Stomach (tissue), 9 donors: ENCODE data around the gene TFAP2D. TPM values are rescaled to one million over a fixed set of nuclear protein-coding genes. Genes with fewer than 3 reads are reported as not detected.
A peak's percentile ranks its signal among the peaks of the same experiment; 100 is the strongest.

Experiments
- DNase-seq, 2 donors: peaks; one replicate each; pipeline versions ENCODE4 v3.0.0 to v3.0.0-alpha.2; 2013 to 2019
- H3K27ac ChIP-seq, 5 donors: fragments of 200-600 bp in 4 of 5; sonication (generic) in 4 of 5; one replicate each; pipeline ENCODE4 v1.5.1; 2013 to 2019; ENCODE audit warnings: mild to moderate bottlenecking in 1 of 5, moderate library complexity in 1 of 5
- H3K27me3 ChIP-seq, 3 donors: fragments of 200-600 bp; sonication (generic); one replicate each; pipeline ENCODE4 v1.5.1; 2017 to 2019; ENCODE audit warnings: mixed run types in 1 of 3
- H3K36me3 ChIP-seq, 4 donors: fragments of 200-600 bp; sonication (generic); 1 replicate in 3 of 4; 2 replicates in 1 of 4; pipeline ENCODE4 v1.5.1; 2016 to 2019
- H3K4me1 ChIP-seq, 4 donors: fragments of 200-600 bp; sonication (generic); one replicate each; pipeline ENCODE4 v1.5.1; 2016 to 2019
- H3K4me3 ChIP-seq, 4 donors: fragments of 200-600 bp; sonication (generic) in 3 of 4; one replicate each; pipeline ENCODE4 v1.5.1; 2016 to 2019; ENCODE audit warnings: mild to moderate bottlenecking in 1 of 4
- H3K9me3 ChIP-seq, 4 donors: fragments of 200-600 bp; sonication (generic); one replicate each; pipeline ENCODE4 v1.5.1; 2016 to 2019
- CTCF ChIP-seq, 7 experiments: fragments of 450-650 bp in 4 of 7; fragments of 200-600 bp in 3 of 7; sonication (generic) in 3 of 7; IDR thresholded peaks; one replicate each; pipeline ENCODE4 v1.5.1; 2016 to 2019; ENCODE audit warnings: antibody characterized with exemption in 7 of 7, control low read depth in 2 of 7, mild to moderate bottlenecking in 1 of 7
- EP300 ChIP-seq: sonication (generic); formaldehyde crosslinking; IDR thresholded peaks from one replicate; pipeline ENCODE4 v1.6.1; 2017; ENCODE audit warnings: antibody characterized with exemption
- POLR2A ChIP-seq, 4 donors: fragments of 450-650 bp; IDR thresholded peaks; one replicate each; pipeline ENCODE4 v1.6.1; 2016; ENCODE audit warnings: antibody characterized with exemption in 4 of 4, control low read depth in 2 of 4, mild to moderate bottlenecking in 1 of 4, moderate library complexity in 1 of 4
- POLR2AphosphoS5 ChIP-seq, 3 donors: sonication (generic); formaldehyde crosslinking; IDR thresholded peaks; one replicate each; pipeline ENCODE4 v1.6.1; 2016; ENCODE audit warnings: antibody characterized with exemption in 3 of 3
- WGBS, 5 donors: extraction: QIAGEN DNeasy Blood & Tissue Kit in 3 of 5; methylation state at CpG; one replicate each; pipeline versions ENCODE4 v1.1.5 to v1.1.7; 2013 to 2018; 5-methylcytosine and 5-hydroxymethylcytosine counted together
- intact Hi-C: fragments of 100-400 bp; cut with DNase I; formaldehyde crosslinking; loops from one replicate; pipeline ENCODE4 v1.15.1; 2023; ENCODE audit warnings: low total_unique reads
- polyA plus RNA-seq, 3 donors: library from polyadenylated mRNA; stranded (reverse); fragments of 200-250 nt; gene quantifications; one replicate each; pipeline ENCODE4 v1.2.3, GENCODE V29; 2013
- total RNA-seq, 5 donors: library from RNA; depleted of rRNA; stranded (reverse); fragments of >200 nt; gene quantifications; one replicate each; pipeline versions ENCODE4 v1.1.0 to v1.2.3, GENCODE V29; 2014 to 2016
- donor health status: healthy with polysubstance abuse.
- donor health status: Bipolar disorder and iron deficiency.
- donor health status: healthy.

The TFAP2D gene
- total and polyA plus RNA-seq, 8 donors = not detected

- Histone ChIP-seq H3K27ac (no peak within 1 kb of the TSS), H3K4me3 (peak within 1 kb of the TSS in 3 of 4 donors; percentile 28 to 54 (median 35)), H3K36me3 (no peaks in the 10 kb centered on the region), H3K9me3 (no peaks in the 10 kb centered on the region), H3K4me1 (peaks cover 11 to 41% (median 25%) of the 10 kb centered on the region in 4 donors), H3K27me3 (peaks cover 23 to 94% (median 74%) of the 10 kb centered on the region in 3 donors)
- 8 to 18% (median 11%) methylated on average over 7 of the region's 7 CpGs for WGBS, 5 donors
- DNase-seq = no peak
- TF ChIP-seq POLR2AphosphoS5 (IDR thresholded peaks at IDR 0.05) (no peak), EP300 (no peak), POLR2A (IDR thresholded peaks at IDR 0.05) (no peak), CTCF (IDR thresholded peaks at IDR 0.05) (no peak)
- intact Hi-C loops = loop anchor here (10.0 kb wide), 1 partner anchor 1136 kb away; no protein-coding TSS in a partner anchor
Observed at GRCh38 chr6:50818673-50819072, 105.3 kb downstream of the TFAP2D start, which contains the start of gene TFAP2B. Gene TFAP2B, plus strand, starts transcription at chr6:50818871. Its CDS starts 21 bp downstream, at chr6:50818892.

GRCh38 chr6:50819466-50819903 lies 106.2 kb downstream of the TFAP2D start:
- Histone ChIP-seq H3K27me3 (peaks cover 25 to 94% (median 81%) of the 10 kb centered on the region in 3 donors), H3K4me3 (peak overlapping the region in 3 of 4 donors; percentile 28 to 54 (median 35))

GRCh38 chr6:50819904-50820868 lies 106.9 kb downstream of the TFAP2D start:
- intact Hi-C loops = loop anchor here (10.0 kb wide), 1 partner anchor 1135 kb away; no protein-coding TSS in a partner anchor
- H3K27ac ChIP-seq = no peak overlapping the region
- H3K4me3 ChIP-seq = peak overlapping the region in 3 of 4 donors; percentile 28 to 54 (median 35)

More at GRCh38 chr6:50819466-50819903, 106.2 kb downstream of the TFAP2D start:
- no peaks in the 10 kb centered on the region for H3K9me3 ChIP-seq
- intact Hi-C loops = loop anchor here (10.0 kb wide), 1 partner anchor 1135 kb away; no protein-coding TSS in a partner anchor
- H3K4me1 ChIP-seq = peaks cover 11 to 41% (median 25%) of the 10 kb centered on the region in 4 donors
- DNase-seq = peak in 1 of 2 donors; percentile 64
- 1 to 7% (median 3%) methylated on average over 21 to 45 of the region's 45 CpGs for WGBS, 5 donors
- H3K27ac ChIP-seq = no peak overlapping the region
- TF ChIP-seq POLR2A (IDR thresholded peaks at IDR 0.05) (no peak), CTCF (IDR thresholded peaks at IDR 0.05) (no peak), EP300 (no peak), POLR2AphosphoS5 (IDR thresholded peaks at IDR 0.05) (no peak)
- H3K36me3 ChIP-seq = no peaks in the 10 kb centered on the region

More at GRCh38 chr6:50819904-50820868, 106.9 kb downstream of the TFAP2D start:
- no peak for TF ChIP-seq CTCF (IDR thresholded peaks at IDR 0.05)
- TF ChIP-seq EP300 = no peak
- no peak for TF ChIP-seq POLR2AphosphoS5 (IDR thresholded peaks at IDR 0.05)
- TF ChIP-seq POLR2A (IDR thresholded peaks at IDR 0.05) = no peak
- 4 to 13% (median 5%) methylated on average over 52 to 58 of the region's 58 CpGs for WGBS, 5 donors
- Histone ChIP-seq H3K36me3 (no peaks in the 10 kb centered on the region), H3K9me3 (no peaks in the 10 kb centered on the region), H3K4me1 (peaks cover 11 to 41% (median 25%) of the 10 kb centered on the region in 4 donors), H3K27me3 (peaks cover 25 to 94% (median 83%) of the 10 kb centered on the region in 3 donors)
- DNase-seq = no peak
